H1 (cell line): ENCODE results near the gene CEP192. TPM values are rescaled to one million over a fixed set of nuclear protein-coding genes. Genes with fewer than 3 reads are reported as not detected.

Source experiments
- CHD7 ChIP-seq: fragments of 300-600 bp; sonication (generic); IDR thresholded peaks from 2 replicates; pipeline ENCODE4 v1.7.1; 2012; ENCODE audit warnings: low read length, moderate library complexity, mild to moderate bottlenecking, inconsistent platforms; ENCODE audit not compliant: insufficient replicate concordance
- KDM4A ChIP-seq: IDR thresholded peaks from one replicate; pipeline ENCODE4 v1.7.1; 2012; ENCODE audit warnings: low read depth, mild to moderate bottlenecking, moderate library complexity, low read length, inconsistent platforms; ENCODE audit not compliant: severe bottlenecking
- SP2 ChIP-seq: IDR thresholded peaks from 2 replicates; pipeline ENCODE4 v1.6.1; 2012; ENCODE audit warnings: mild to moderate bottlenecking, low read length, inconsistent platforms
- SUZ12 ChIP-seq: fragments of 200-600 bp; sonication (generic); IDR thresholded peaks from 2 replicates; pipeline ENCODE4 v1.6.1; 2012; ENCODE audit warnings: mild to moderate bottlenecking, inconsistent platforms, low read length, moderate library complexity, mixed read lengths
- polyA plus RNA-seq, 7 experiments: library from polyadenylated mRNA; depleted of rRNA in 3 of 7; stranded (reverse) in 5 of 7; unstranded in 2 of 7; fragments of >200 nt in 5 of 7; fragments of 200-250 nt in 2 of 7; gene quantifications; 1 replicate in 5 of 7; 2 replicates in 1 of 7; 4 replicates in 1 of 7; pipeline versions ENCODE4 v1.2.1 to v1.2.3, GENCODE V29; 2011 to 2013; ENCODE audit warnings: missing spikeins in 2 of 7, mixed read lengths in 2 of 7
- total RNA-seq: library from RNA; stranded (reverse); fragmentation: NEBNext Ultra II Directional; extraction: Animal tissue kit (Norgen Biotek cat#: 25700); gene quantifications from 2 replicates; pipeline ENCODE4 v1.2.1, GENCODE V29; 2021

Gene CEP192
- total and polyA plus RNA-seq, 2 of the 8 experiments (the other 6 are each of a cell fraction or from before 2014, with no cell fraction given): 13.4 to 23.1 TPM

GRCh38 chr18:13067124-13067523 lies 76.0 kb downstream of the CEP192 start (continued):
- no peak for TF ChIP-seq CHD7
- TF ChIP-seq KDM4A: no peak
- TF ChIP-seq SUZ12: no peak
- TF ChIP-seq SP2: no peak
